Ectodermal cell (in vitro differentiated cells): ENCODE measurements around the gene LDHAL6B.

Experiments used
- H3K27ac ChIP-seq: 2 replicates; pipeline ENCODE4 v1.7.0; 2013; ENCODE audit warnings: mild to moderate bottlenecking, low read depth, low read length; ENCODE audit not compliant: insufficient read depth, poor library complexity, severe bottlenecking
- H3K27me3 ChIP-seq: 2 replicates; pipeline ENCODE4 v1.7.0; 2013; ENCODE audit warnings: mild to moderate bottlenecking, low read length; ENCODE audit not compliant: insufficient read depth, control insufficient read depth, poor library complexity, severe bottlenecking
- H3K36me3 ChIP-seq: one replicate; pipeline ENCODE4 v1.7.0; 2013; ENCODE audit warnings: low read length; ENCODE audit not compliant: control insufficient read depth, insufficient read depth
- H3K4me1 ChIP-seq: one replicate; pipeline ENCODE4 v1.7.0; 2013; ENCODE audit warnings: low read length; ENCODE audit not compliant: control insufficient read depth, insufficient read depth
- H3K4me3 ChIP-seq: 2 replicates; pipeline ENCODE4 v1.7.0; 2013; ENCODE audit warnings: low read depth, low read length, control low read depth; ENCODE audit not compliant: insufficient read depth
- H3K9me3 ChIP-seq: 2 replicates; pipeline ENCODE4 v1.7.0; 2013; ENCODE audit warnings: mild to moderate bottlenecking, low read length, moderate library complexity; ENCODE audit not compliant: control insufficient read depth
- WGBS, 2 experiments: methylation state at CpG; one replicate each; pipeline ENCODE4 v1.1.7; 2013; ENCODE audit warnings: missing lambda C conversion rate in 2 of 2; 5-methylcytosine and 5-hydroxymethylcytosine counted together

The LDHAL6B gene

GRCh38 chr15:59194639-59195325 lies 11.9 kb upstream of the LDHAL6B start:
- no peaks in the 10 kb centered on the region for H3K9me3 ChIP-seq
- H3K36me3 ChIP-seq = no peaks in the 10 kb centered on the region
- H3K27ac ChIP-seq = no peak overlapping the region
- 93 to 97% methylated on average over 10 of the region's 10 CpGs for WGBS, 2 experiments
- no peaks in the 10 kb centered on the region for H3K4me1 ChIP-seq
- no peak overlapping the region for H3K4me3 ChIP-seq
- H3K27me3 ChIP-seq = no peaks in the 10 kb centered on the region

DNA sequence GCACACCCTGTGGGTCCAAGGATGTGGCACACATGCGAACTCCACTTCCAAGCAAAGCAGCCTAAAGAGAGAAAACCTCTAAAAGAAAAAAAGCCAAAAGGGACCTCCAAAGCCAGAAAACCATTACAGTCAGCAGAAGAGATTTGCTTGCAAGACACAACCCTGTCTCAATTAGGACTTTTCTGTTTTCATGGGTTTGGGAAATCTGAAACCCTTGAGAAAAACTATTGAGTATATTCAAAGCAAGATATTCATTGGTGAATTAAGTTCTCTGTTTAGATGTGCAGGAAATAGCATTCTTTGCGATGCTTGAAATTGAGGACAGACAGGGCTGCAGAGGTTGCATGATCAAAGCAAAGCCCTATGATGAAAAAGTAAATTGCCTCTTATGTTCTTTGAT lies 10.2 kb upstream of the LDHAL6B start:
- WGBS, 2 experiments = 94 to 96% methylated on average over 2 of the region's 2 CpGs
- Histone ChIP-seq H3K36me3 (no peaks in the 10 kb centered on the region), H3K27ac (no peak overlapping the region), H3K4me3 (no peak overlapping the region), H3K4me1 (no peaks in the 10 kb centered on the region), H3K9me3 (no peaks in the 10 kb centered on the region), H3K27me3 (no peaks in the 10 kb centered on the region)

DNA sequence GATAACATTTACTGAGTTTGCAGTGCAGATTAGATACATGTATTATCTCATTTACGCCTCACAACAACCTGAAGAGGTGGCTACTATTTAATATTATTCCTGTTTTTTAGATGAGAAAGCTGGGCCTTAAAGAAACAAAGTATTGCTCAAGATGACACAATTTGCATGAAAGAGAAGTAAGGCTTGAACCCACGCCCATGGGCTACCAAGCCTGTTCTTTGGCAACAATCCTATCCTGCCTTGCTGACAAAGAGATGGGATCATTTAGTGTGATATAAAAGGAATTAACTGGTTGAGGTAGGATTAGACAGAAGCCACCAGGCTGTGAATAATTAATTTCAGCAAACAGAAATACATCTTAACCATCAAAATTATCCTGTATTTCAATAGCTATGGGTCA lies 9.2 kb upstream of the LDHAL6B start:
- no peaks in the 10 kb centered on the region for H3K9me3 ChIP-seq
- no peaks in the 10 kb centered on the region for H3K4me1 ChIP-seq
- no peak overlapping the region for H3K27ac ChIP-seq
- H3K36me3 ChIP-seq = no peaks in the 10 kb centered on the region
- no peak overlapping the region for H3K4me3 ChIP-seq
- H3K27me3 ChIP-seq = no peaks in the 10 kb centered on the region
- 93 to 99% methylated on average over 1 to 2 of the region's 2 CpGs for WGBS, 2 experiments

- Histone ChIP-seq H3K36me3 (no peaks in the 10 kb centered on the region), H3K9me3 (no peaks in the 10 kb centered on the region), H3K4me1 (no peaks in the 10 kb centered on the region), H3K27ac (no peak overlapping the region), H3K4me3 (no peak overlapping the region), H3K27me3 (no peaks in the 10 kb centered on the region)
- WGBS, 2 experiments = 92 to 95% methylated on average over 10 of the region's 10 CpGs
Measured at GRCh38 chr15:59199626-59200465, 6.8 kb upstream of the LDHAL6B start.

DNA sequence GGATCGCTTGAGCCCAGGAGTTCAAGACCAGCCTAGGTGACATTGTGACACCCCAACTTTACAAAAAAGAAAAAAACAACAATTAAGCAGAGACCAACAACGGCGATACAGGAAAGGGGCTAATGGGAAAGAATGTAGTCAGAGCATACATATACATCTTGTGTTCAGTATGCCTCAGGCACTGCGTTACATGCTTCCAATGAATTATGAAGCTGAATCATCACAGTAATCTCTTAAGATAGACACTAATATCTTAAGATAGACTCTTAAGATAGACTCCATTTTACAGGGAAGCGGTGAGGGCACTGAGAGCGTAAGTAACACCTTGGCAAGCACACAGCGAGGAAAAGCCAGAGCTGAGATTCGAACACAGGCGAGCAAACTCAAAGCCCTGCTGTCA lies 6.1 kb upstream of the LDHAL6B start:
- Histone ChIP-seq H3K4me3 (no peak overlapping the region), H3K27me3 (no peaks in the 10 kb centered on the region), H3K4me1 (no peaks in the 10 kb centered on the region), H3K9me3 (no peaks in the 10 kb centered on the region), H3K27ac (no peak overlapping the region), H3K36me3 (no peaks in the 10 kb centered on the region)
- WGBS, 2 experiments = 96% methylated on average over 9 of the region's 9 CpGs

GRCh38 chr15:59203008-59203407 lies 3.6 kb upstream of the LDHAL6B start:
- Histone ChIP-seq H3K9me3 (no peaks in the 10 kb centered on the region), H3K36me3 (no peaks in the 10 kb centered on the region), H3K4me3 (no peak overlapping the region), H3K4me1 (no peaks in the 10 kb centered on the region), H3K27me3 (no peaks in the 10 kb centered on the region), H3K27ac (no peak overlapping the region)
- WGBS, 2 experiments = 90 to 97% methylated on average over 6 of the region's 6 CpGs

DNA sequence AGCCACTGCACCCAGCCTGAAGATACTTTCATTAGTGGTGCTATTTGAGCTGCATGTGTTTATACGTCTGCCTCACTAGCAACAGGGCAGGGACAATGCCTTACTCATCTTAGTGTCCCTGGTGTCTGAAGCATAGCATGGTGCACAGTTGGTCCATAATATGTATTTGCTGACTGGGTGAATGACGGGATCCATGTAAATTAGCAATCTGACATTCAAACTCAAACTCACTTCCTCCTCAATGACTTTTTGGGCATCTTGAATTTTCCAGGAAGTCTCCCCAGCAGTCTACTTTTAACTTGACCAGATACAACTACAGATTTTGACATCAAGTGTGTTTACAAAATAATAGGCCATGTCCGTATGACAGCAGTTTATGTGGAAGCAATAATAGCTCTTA lies 3.0 kb upstream of the LDHAL6B start:
- Histone ChIP-seq H3K4me3 (no peak overlapping the region), H3K27me3 (no peaks in the 10 kb centered on the region), H3K9me3 (no peaks in the 10 kb centered on the region), H3K4me1 (no peaks in the 10 kb centered on the region), H3K27ac (no peak overlapping the region), H3K36me3 (no peaks in the 10 kb centered on the region)
- WGBS, 2 experiments = 90 to 91% methylated on average over 3 of the region's 3 CpGs

DNA sequence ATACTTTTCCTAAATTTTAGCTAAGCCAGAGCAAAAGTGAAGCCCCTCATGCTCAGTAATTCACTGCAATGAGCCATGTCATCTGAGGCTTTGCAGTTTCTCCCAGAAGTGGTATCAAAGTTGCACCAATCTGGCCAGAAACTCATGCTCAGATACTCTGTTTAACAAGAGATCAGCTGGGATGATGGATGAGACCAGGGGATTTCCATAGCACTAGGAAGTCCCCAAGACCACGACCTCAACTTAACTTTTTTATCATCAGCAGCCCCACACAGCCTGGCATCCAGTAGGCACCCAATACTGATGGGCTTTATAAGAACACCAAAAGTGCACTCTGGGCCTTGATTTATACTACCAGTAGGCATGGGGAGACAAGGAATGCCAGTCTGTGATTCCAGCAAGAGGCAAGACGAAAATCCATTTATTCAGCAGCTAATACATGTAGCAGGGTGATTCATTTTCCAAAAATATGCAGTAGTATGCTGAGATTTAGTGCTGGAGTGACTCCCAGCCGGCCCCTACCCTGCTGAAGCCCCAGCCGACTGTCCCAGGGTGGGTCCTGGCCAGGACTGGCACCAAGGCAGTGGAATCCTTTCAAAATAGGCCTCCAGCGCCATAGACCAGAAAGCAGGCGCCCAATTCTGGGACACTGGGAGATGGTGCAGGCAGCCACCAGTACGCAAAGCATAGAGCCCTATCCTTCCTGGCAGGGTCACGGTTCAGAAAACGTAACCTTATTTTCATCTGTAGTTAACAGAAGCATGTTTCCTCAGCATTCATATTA lies 612 bp upstream of the LDHAL6B start:
- Histone ChIP-seq H3K4me3 (no peak overlapping the region), H3K27me3 (no peaks in the 10 kb centered on the region), H3K9me3 (no peaks in the 10 kb centered on the region), H3K36me3 (no peaks in the 10 kb centered on the region), H3K27ac (no peak overlapping the region), H3K4me1 (no peaks in the 10 kb centered on the region)
- 88 to 89% methylated on average over 9 of the region's 9 CpGs for WGBS, 2 experiments

DNA sequence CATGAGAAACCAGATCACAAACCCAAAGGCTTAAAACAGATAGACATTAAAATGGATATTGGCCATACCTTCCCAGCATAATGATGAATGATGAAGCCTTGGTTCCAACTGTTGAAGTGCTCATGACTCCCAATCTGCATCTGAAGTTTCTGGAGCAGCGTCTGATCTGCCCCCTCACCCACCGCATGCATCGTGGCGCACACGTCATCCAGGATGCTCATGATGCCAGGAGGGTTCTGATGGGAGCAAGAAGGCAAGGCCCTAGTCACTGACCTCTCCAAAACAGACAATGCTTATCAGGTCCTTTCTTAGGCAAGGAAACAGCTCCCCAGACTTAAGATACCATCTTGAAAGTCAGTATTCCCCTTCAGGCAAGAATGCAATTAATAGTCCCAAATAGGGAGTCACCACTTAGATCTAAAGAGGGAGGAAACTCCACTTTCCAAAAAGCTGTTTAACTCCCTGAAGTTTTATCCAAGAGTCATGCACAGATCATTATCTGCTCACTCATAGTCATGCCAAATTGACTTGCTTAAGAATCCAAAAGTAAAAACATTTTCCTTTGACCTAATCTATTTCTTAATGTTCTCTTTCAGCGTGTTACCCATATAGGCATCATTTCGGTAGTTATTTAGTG lies 2.1 kb downstream of the LDHAL6B start:
- Histone ChIP-seq H3K27me3 (no peaks in the 10 kb centered on the region), H3K36me3 (no peaks in the 10 kb centered on the region), H3K9me3 (no peaks in the 10 kb centered on the region), H3K4me1 (no peaks in the 10 kb centered on the region), H3K27ac (no peak overlapping the region), H3K4me3 (no peak overlapping the region)
- WGBS, 2 experiments = 95 to 96% methylated on average over 7 of the region's 7 CpGs

DNA sequence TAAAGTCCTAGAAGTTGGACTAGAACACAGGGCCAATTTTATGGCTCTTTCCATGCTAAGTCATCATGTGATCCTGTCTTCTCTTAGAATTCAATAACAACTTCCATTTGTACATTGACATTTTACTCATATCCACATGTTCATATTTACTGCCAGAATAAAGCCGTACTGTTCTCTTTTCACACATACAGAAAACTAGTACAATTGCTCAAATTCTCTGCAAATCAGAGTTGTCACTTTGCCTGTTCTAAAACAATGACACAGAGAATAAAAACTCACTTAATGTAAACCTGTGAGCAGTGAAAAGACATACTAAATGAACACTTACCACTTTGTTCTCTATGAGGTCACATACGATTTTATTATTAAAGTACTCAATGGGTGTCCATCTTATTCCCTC lies 3.5 kb downstream of the LDHAL6B start:
- H3K27me3 ChIP-seq = no peaks in the 10 kb centered on the region
- 98% methylated on average over 2 of the region's 2 CpGs for WGBS, 2 experiments

More for the DNA sequence above, 3.5 kb downstream of the LDHAL6B start:
- no peak overlapping the region for H3K4me3 ChIP-seq
- H3K36me3 ChIP-seq = no peaks in the 10 kb centered on the region
- H3K9me3 ChIP-seq = no peaks in the 10 kb centered on the region
- H3K4me1 ChIP-seq = no peaks in the 10 kb centered on the region
- no peak overlapping the region for H3K27ac ChIP-seq
